ENCODE results near the gene ACSF3.
"Not testable (repeated sequence)": the region's sequence is repeated elsewhere in the genome, so short reads cannot be mapped to it uniquely, and the experiment has no call there.

Gene ACSF3

GRCh38 chr16:89175280-89176146 lies 81.9 kb downstream of the ACSF3 start:
- DNase-seq, result peak in 4 of 14 donors; percentile 18 to 99 (median 46)

- DNase-seq, result no peak
Measured at GRCh38 chr16:89176147-89176690, 82.6 kb downstream of the ACSF3 start.

- DNase-seq, result no peak
Measured at GRCh38 chr16:89176717-89177116, 83.1 kb downstream of the ACSF3 start.

GRCh38 chr16:89177501-89177900 lies 83.8 kb downstream of the ACSF3 start:
- DNase-seq, result no peak

GRCh38 chr16:89178453-89179147 lies 84.9 kb downstream of the ACSF3 start:
- no peak for DNase-seq

- no peak for DNase-seq
Measured at GRCh38 chr16:89179148-89179484, 85.5 kb downstream of the ACSF3 start.

- no peak for DNase-seq
Measured at GRCh38 chr16:89179656-89180315, 86.1 kb downstream of the ACSF3 start.

GRCh38 chr16:89183463-89183862 lies 89.8 kb downstream of the ACSF3 start:
- DNase-seq, result no peak

- peak in 1 of 14 donors; percentile 32 for DNase-seq
Measured at GRCh38 chr16:89183975-89184676, 90.5 kb downstream of the ACSF3 start.

- no peak for DNase-seq
Measured at GRCh38 chr16:89184677-89184932, 91.0 kb downstream of the ACSF3 start.

GRCh38 chr16:89184933-89185794 lies 91.5 kb downstream of the ACSF3 start:
- no peak for DNase-seq

GRCh38 chr16:89185887-89186592 lies 92.4 kb downstream of the ACSF3 start:
- DNase-seq, result not testable (repeated sequence)

- DNase-seq, result not testable (repeated sequence)
Measured at GRCh38 chr16:89186593-89187031, 93.0 kb downstream of the ACSF3 start.

GRCh38 chr16:89187032-89187769 lies 93.5 kb downstream of the ACSF3 start:
- no peak for DNase-seq

GRCh38 chr16:89187770-89188392 lies 94.2 kb downstream of the ACSF3 start:
- no peak for DNase-seq

GRCh38 chr16:89188471-89189357 lies 95.1 kb downstream of the ACSF3 start:
- not testable (repeated sequence) for DNase-seq

- DNase-seq, result no peak
Measured at GRCh38 chr16:89189358-89190025, 95.8 kb downstream of the ACSF3 start.
